CD14-positive monocyte (primary cell): Measurements from ENCODE around the gene LIMK1. TPM values are rescaled to one million over a fixed set of nuclear protein-coding genes. Genes with fewer than 3 reads are reported as not detected.

ENCODE experiments used
- DNase-seq, 3 donors: peaks; one replicate each; pipeline ENCODE4 v3.0.0-alpha.2; 2011 to 2022
- H2AFZ ChIP-seq: 2 replicates; pipeline ENCODE4 v1.6.0; 2012; ENCODE audit warnings: mild to moderate bottlenecking, low read depth, low read length, inconsistent platforms; ENCODE audit not compliant: insufficient read depth, poor library complexity, severe bottlenecking
- H3K27ac ChIP-seq, 2 donors: 1 replicate in 1 of 2; 2 replicates in 1 of 2; pipeline ENCODE4 v1.5.1; 2012 to 2013; ENCODE audit warnings: low read length in 2 of 2, control low read depth in 1 of 2, inconsistent platforms in 1 of 2, low read depth in 1 of 2, mild to moderate bottlenecking in 1 of 2
- H3K27me3 ChIP-seq, 2 donors: one replicate each; pipeline versions ENCODE4 v1.6.0 to v1.6.1; 2011 to 2013; ENCODE audit warnings: low read length in 2 of 2; ENCODE audit not compliant: control insufficient read depth in 2 of 2, insufficient read depth in 2 of 2
- H3K36me3 ChIP-seq, 2 donors: replicated peaks in 1 of 2; 1 replicate in 1 of 2; 2 replicates in 1 of 2; pipeline versions ENCODE4 v1.5.1 to v1.6.1; 2012 to 2013; ENCODE audit warnings: low read length in 2 of 2, control low read depth in 1 of 2, inconsistent platforms in 1 of 2, mild to moderate bottlenecking in 1 of 2; ENCODE audit not compliant: insufficient read depth in 2 of 2, control insufficient read depth in 1 of 2
- H3K4me1 ChIP-seq, 2 donors: 1 replicate in 1 of 2; 2 replicates in 1 of 2; pipeline versions ENCODE4 v1.5.1 to v1.6.1; 2012 to 2013; ENCODE audit warnings: low read length in 2 of 2, control low read depth in 1 of 2, inconsistent platforms in 1 of 2, mild to moderate bottlenecking in 1 of 2, moderate library complexity in 1 of 2; ENCODE audit not compliant: insufficient read depth in 2 of 2, control insufficient read depth in 1 of 2
- H3K4me2 ChIP-seq: replicated peaks from 2 replicates; pipeline ENCODE3; 2012; ENCODE audit warnings: low read length, moderate library complexity, mild to moderate bottlenecking; ENCODE audit not compliant: poor library complexity, severe bottlenecking; ENCODE audit errors: extremely low read depth
- H3K4me3 ChIP-seq, 3 experiments: fragments of 200-600 bp in 1 of 3; sonication (generic) in 1 of 3; replicated peaks in 1 of 3; 1 replicate in 2 of 3; 2 replicates in 1 of 3; pipeline ENCODE4 v1.5.1; 2011 to 2013; ENCODE audit warnings: low read length in 3 of 3, mild to moderate bottlenecking in 3 of 3, control low read depth in 2 of 3, low read depth in 2 of 3, inconsistent platforms in 1 of 3, moderate library complexity in 1 of 3
- H3K79me2 ChIP-seq: 2 replicates; pipeline ENCODE4 v1.6.0; 2012; ENCODE audit warnings: mild to moderate bottlenecking, control low read depth, inconsistent platforms, low read length, moderate library complexity; ENCODE audit not compliant: insufficient read depth
- H3K9ac ChIP-seq: 2 replicates; pipeline ENCODE4 v1.6.0; 2017; ENCODE audit warnings: low read length, mild to moderate bottlenecking; ENCODE audit not compliant: insufficient read depth, poor library complexity, severe bottlenecking
- H3K9me3 ChIP-seq, 2 donors: replicated peaks in 1 of 2; 1 replicate in 1 of 2; 2 replicates in 1 of 2; pipeline versions ENCODE4 v1.5.1 to v1.6.1; 2012 to 2013; ENCODE audit warnings: low read length in 2 of 2, control low read depth in 1 of 2; ENCODE audit not compliant: control insufficient read depth in 1 of 2, insufficient read depth in 1 of 2
- H4K20me1 ChIP-seq: 2 replicates; pipeline ENCODE4 v1.6.0; 2012; ENCODE audit warnings: mild to moderate bottlenecking, low read length, control low read depth, moderate library complexity; ENCODE audit not compliant: insufficient read depth
- H3K27ac Mint-ChIP-seq, 7 donors: one replicate each; pipeline ENCODE4 v1.8.0; 2020; ENCODE audit warnings: mild to moderate bottlenecking in 7 of 7, mixed read lengths in 7 of 7, moderate library complexity in 6 of 7, inconsistent platforms in 2 of 7
- H3K27me3 Mint-ChIP-seq, 3 donors: one replicate each; pipeline ENCODE4 v1.8.0; 2021 to 2022; ENCODE audit warnings: low read depth in 3 of 3, mild to moderate bottlenecking in 3 of 3, mixed read lengths in 3 of 3, moderate library complexity in 3 of 3, inconsistent platforms in 1 of 3
- H3K36me3 Mint-ChIP-seq, 2 donors: one replicate each; pipeline ENCODE4 v1.8.0; 2020; ENCODE audit warnings: mixed read lengths in 2 of 2, inconsistent platforms in 1 of 2, mild to moderate bottlenecking in 1 of 2
- H3K4me1 Mint-ChIP-seq: one replicate; pipeline ENCODE4 v1.8.0; 2020; ENCODE audit warnings: mild to moderate bottlenecking, mixed read lengths
- H3K4me3 Mint-ChIP-seq, 2 donors: one replicate each; pipeline ENCODE4 v1.8.0; 2020; ENCODE audit warnings: mild to moderate bottlenecking in 2 of 2, mixed read lengths in 2 of 2, moderate library complexity in 1 of 2
- H3K9me3 Mint-ChIP-seq, 7 donors: one replicate each; pipeline ENCODE4 v1.8.0; 2020 to 2022; ENCODE audit warnings: mixed read lengths in 7 of 7, mild to moderate bottlenecking in 6 of 7, moderate library complexity in 6 of 7, inconsistent platforms in 2 of 7
- WGBS: methylation state at CpG from one replicate; pipeline ENCODE4 v1.1.5; 2013; ENCODE audit warnings: missing lambda C conversion rate; ENCODE audit not compliant: insufficient coverage; 5-methylcytosine and 5-hydroxymethylcytosine counted together
- intact Hi-C, 2 donors: fragments of 100-400 bp; cut with micrococcal nuclease; formaldehyde crosslinking; loops; one replicate each; pipeline versions ENCODE4 v1.15.0 to v1.15.1; 2023
- polyA plus RNA-seq, 3 donors: library from polyadenylated mRNA; depleted of rRNA in 1 of 3; unstranded in 2 of 3; stranded (reverse) in 1 of 3; fragments of 300-500 nt in 2 of 3; fragments of >200 nt in 1 of 3; fragmentation: Illumina TruSeq in 2 of 3; gene quantifications; 1 replicate in 2 of 3; 2 replicates in 1 of 3; pipeline ENCODE4 v1.2.3, GENCODE V29; 2012 to 2021
- TF ChIP-seq, protein P1 (sequence below): fragments of 200-600 bp; IDR thresholded peaks from one replicate; pipeline ENCODE4 v1.8.0; 2022; ENCODE audit warnings: antibody characterized with exemption, mild to moderate bottlenecking

LIMK1 gene
- polyA plus RNA-seq, 3 donors: 12.6 to 30.2 (median 13.9) TPM

- H3K4me1 ChIP-seq: no peaks in the 10 kb centered on the region
- H2AFZ ChIP-seq: no peak overlapping the region
- no peak overlapping the region for H3K4me3 ChIP-seq
- H3K9ac ChIP-seq: no peak overlapping the region
- Mint-ChIP-seq H3K9me3 (peaks cover 5 to 18% (median 11%) of the 10 kb centered on the region in 7 donors), H3K36me3 (no peaks in the 10 kb centered on the region), H3K4me1 (no peaks in the 10 kb centered on the region), H3K27me3 (peaks cover 1 to 7% (median 4%) of the 10 kb centered on the region in 3 donors), H3K4me3 (no peak overlapping the region), H3K27ac (no peak overlapping the region)
- intact Hi-C loops: no loop called here
- no peaks in the 10 kb centered on the region for H4K20me1 ChIP-seq
- no peaks in the 10 kb centered on the region for H3K79me2 ChIP-seq
- TF ChIP-seq, protein P1, sequence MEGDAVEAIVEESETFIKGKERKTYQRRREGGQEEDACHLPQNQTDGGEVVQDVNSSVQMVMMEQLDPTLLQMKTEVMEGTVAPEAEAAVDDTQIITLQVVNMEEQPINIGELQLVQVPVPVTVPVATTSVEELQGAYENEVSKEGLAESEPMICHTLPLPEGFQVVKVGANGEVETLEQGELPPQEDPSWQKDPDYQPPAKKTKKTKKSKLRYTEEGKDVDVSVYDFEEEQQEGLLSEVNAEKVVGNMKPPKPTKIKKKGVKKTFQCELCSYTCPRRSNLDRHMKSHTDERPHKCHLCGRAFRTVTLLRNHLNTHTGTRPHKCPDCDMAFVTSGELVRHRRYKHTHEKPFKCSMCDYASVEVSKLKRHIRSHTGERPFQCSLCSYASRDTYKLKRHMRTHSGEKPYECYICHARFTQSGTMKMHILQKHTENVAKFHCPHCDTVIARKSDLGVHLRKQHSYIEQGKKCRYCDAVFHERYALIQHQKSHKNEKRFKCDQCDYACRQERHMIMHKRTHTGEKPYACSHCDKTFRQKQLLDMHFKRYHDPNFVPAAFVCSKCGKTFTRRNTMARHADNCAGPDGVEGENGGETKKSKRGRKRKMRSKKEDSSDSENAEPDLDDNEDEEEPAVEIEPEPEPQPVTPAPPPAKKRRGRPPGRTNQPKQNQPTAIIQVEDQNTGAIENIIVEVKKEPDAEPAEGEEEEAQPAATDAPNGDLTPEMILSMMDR: no peak
- H3K27ac ChIP-seq: no peak overlapping the region
- DNase-seq: no peak
- WGBS: no CpG with 5 or more reads among the region's 1 CpG
- H3K9me3 ChIP-seq: peaks cover 0 to 10% of the 10 kb centered on the region in 2 donors
- H3K27me3 ChIP-seq: no peaks in the 10 kb centered on the region
- no peaks in the 10 kb centered on the region for H3K36me3 ChIP-seq
- H3K4me2 ChIP-seq: no peak overlapping the region
Observed at GRCh38 chr7:74148491-74148890, 64.9 kb downstream of the LIMK1 start.

GRCh38 chr7:74149071-74149470, 65.5 kb downstream of the LIMK1 start:
- Histone ChIP-seq H3K9ac (no peak overlapping the region), H3K4me1 (no peaks in the 10 kb centered on the region), H3K4me3 (no peak overlapping the region), H3K27me3 (no peaks in the 10 kb centered on the region), H3K27ac (no peak overlapping the region), H3K4me2 (no peak overlapping the region), H4K20me1 (no peaks in the 10 kb centered on the region), H3K79me2 (no peaks in the 10 kb centered on the region), H3K36me3 (no peaks in the 10 kb centered on the region), H2AFZ (no peak overlapping the region), H3K9me3 (peaks cover 0 to 10% of the 10 kb centered on the region in 2 donors)
- no peaks in the 10 kb centered on the region for H3K36me3 Mint-ChIP-seq
- no peaks in the 10 kb centered on the region for H3K4me1 Mint-ChIP-seq
- DNase-seq: no peak
- no peak overlapping the region for H3K4me3 Mint-ChIP-seq
- no peak overlapping the region for H3K27ac Mint-ChIP-seq
- TF ChIP-seq, protein P1: no peak
- intact Hi-C loops: no loop called here
- H3K9me3 Mint-ChIP-seq: peaks cover 5 to 18% (median 10%) of the 10 kb centered on the region in 7 donors
- WGBS: 100% methylated on average over 2 of the region's 5 CpGs
- peaks cover under 1 to 4% (median 3%) of the 10 kb centered on the region in 3 donors for H3K27me3 Mint-ChIP-seq
